Activated CD8-positive, alpha-beta memory T cell treated with anti-CD3 and anti-CD28 coated beads, Interleukin-2, amount 50 U/mL, for 4 hours (primary cell): ENCODE data around the gene PIANP.

ENCODE experiments used
- DNase-seq: peaks from one replicate; pipeline ENCODE4 v3.0.0-alpha.2; 2020

Gene PIANP

DNA sequence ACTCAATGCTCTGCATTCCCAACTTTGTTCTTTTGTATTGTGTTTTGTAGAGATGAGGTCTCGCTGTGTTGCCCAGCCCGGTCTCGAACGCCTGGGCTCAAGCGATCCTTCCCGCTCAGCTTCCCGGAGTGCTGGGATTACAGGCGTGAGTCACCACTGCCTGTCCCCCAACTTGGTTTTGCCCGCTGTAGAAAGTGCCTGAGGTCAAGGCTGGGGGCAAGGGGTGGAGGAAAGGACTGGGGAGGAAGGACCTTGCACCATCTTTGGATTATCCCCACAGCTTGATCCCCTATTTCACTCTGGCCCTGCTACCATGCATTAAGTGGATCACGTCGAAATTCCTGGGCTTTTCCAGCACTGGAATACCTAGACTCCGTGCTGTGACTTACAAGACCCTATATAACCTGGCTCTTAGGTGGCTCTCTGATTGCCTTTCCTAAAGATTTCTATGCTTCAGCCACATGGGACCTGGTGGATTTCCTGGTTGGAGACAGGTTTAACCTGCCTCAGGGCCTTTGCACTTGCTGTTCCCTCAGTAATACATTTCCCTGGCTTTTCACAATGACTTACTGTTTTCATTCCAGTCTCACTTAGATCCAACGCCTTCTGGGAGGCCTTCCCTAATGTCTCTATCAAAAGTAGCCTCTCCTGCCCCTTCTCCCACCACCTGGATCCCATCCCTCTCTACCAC is 608 bp upstream of the PIANP start:
- DNase-seq = no peak

DNA sequence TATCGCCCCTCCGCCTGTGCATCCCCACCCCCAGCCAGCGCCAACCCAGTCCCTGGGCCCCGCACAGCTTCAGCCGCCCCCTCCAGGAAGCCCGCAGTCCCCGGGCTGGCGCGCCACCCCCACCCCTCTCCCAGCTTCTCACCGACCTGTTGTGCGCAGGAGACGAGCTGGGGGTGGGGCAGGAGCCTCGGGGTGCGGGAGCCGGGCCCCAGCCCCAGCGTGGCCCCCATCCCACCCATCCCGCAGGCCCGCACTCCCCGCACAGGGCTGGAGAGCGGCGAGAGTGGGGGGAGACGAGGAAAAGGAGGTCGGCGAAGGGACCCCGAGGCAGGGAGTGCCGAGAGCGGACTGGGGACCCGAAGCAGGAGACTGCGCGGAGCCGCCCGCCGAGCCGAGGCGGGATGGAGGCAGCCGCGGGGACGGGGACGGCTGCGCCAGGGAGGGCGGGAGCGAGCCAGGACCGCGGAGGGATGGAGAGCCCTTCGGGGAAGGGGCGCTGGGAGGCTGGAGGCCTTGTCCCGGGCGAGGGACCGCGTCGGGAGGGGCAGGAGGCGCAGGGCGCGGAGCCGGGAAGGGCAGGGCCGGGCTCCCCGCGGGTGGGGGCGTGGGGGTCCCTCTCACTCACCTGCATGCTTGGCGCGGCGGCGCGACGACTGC is 498 bp downstream of the PIANP start:
- peak; percentile 24 for DNase-seq

DNA sequence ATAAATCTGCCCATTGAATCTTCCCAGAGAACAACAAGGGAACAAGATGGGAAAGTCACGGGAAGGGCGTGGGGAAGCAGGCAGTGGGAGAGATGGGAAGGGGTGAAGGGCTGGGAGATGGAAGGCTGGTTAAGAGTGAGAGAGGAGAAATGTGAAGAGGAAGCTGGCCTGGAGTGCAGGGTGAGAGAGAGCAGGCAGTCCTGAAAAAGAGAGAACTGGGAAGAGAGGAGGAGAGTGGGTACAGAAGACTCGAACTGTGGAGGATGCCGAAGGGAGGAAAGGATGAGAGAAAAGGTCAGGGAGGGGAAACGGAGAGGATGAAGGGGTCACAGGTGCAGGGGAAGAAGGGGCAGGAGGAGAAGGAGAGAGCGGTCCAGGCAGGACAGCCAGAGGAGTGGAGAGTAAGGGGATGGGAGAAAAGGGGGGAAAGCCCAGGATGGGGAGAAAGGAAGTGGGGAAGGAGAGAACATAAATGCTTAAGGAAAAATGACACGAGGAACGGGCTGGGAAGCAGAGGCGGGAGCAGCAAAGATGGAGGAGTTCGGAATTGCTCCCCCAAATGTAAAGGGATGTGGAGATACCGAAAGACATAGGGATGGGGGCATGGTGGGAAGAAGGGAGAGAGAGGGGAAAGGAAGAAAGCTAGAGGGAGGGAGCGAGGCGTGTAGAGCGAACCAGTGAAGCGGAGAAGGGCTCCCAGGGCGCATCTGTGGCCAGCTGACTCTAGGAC is 1.2 kb downstream of the PIANP start:
- no peak for DNase-seq

DNA sequence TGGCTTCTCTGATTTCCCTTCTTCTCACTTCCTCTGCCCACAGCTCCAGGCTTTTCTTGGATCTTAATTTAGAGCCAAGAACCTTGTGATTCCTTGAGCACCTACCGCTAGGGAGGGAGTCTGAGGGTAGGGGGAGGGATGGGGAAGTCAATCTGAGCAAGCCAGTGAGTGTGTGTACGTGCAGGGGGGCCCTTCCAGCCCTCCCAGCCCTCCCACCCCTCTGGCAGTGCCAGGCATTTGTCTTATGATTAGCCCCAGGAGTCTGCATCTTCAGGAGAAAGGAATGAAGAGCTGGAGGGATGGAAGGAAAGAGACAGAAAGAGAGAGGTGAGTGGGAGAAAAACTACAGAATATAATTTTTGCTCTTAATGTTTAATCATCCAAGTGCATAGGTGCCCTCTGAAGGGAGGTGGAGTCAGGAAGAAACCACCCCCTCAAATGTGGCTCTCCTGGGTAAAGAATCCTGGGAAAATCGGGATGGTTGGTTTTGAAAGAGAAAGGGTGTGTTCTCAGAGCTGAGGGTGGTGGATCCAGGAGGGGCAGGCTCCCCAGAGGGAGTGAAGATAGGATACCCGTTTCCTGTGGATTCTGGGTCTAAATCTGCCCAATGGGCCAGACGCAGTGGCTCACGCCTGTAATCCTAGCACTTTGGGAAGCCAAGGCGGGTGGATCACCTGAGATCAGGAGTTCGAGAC is 2.1 kb downstream of the PIANP start:
- DNase-seq = no peak

DNA sequence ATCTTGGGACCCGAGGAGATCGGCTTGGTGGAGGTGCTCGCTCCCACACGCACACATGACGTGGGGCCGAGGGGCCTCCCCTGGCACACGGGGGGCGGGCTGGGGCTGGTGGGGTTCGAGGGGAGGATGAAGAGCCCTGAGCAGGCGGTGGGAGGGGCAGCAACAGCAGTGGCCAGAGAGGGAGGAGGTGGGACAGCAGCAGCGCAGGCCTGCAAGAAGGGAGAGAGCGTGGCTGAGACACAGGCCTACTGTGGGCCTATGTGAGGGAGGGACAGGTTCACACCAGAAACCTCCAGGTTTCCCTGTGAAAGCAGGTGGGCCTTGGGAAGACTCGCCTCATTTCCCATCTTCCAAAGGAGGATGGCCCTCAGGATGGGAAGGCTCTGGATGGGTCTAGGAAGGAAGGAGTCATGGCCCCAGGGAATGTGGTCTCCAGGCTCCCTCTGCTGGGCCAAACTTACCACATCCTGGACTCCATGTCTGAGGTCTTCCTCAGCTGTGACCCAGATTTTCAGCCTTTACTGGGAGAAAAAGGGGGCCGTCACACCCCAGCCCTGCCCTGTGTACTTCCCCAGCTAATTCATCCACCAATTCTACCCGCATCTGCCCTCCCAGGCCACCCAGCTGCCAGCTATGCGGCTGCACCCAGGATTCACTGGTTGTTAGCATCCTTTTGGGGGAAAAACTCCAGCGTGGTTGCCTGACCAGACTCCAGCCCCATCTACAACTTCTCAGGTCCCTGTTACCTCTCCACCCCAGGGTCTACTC is 2.8 kb downstream of the PIANP start:
- DNase-seq = no peak

DNA sequence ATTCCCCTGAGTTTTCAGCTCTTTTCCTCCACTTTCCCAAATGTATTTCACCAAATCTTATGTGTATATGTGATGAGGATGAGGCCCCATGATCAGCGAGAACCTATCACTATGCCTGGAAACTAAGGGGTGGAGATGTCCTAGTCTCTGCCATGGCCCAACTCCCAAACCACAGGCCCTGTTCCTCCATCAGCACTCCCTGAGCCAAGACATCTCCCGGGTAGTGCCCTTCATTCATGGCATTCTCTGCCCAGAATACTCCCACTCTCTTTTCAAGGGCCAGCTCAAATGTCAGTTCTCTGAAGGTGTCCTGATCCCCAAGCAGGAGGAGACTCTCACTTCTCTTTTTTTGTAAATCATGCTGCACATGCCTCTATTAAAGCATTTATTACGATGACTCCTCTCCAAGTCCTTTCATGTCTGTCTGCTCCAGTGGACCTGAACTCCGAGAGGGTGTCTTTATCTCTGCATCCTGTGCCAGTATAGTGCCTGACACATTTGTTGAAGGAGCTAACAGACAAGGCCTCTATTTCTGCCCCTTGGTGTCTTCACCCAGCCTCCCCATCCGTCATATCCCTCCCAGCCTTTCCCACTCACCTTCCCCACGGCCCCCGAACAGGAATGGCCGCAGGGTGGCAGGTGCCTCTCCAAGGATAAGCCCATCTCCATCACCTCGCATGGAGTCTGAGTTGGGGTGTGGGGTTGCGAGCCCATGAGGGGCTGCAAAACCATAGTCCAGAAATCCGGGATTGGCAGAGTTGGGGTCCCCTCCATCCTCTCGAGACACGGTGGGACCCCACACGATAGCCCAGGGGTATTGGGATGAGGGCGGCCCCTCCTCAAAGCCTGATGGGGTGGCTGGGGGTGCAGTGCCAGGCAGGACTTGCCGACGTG is 3.7 kb downstream of the PIANP start:
- no peak for DNase-seq

DNA sequence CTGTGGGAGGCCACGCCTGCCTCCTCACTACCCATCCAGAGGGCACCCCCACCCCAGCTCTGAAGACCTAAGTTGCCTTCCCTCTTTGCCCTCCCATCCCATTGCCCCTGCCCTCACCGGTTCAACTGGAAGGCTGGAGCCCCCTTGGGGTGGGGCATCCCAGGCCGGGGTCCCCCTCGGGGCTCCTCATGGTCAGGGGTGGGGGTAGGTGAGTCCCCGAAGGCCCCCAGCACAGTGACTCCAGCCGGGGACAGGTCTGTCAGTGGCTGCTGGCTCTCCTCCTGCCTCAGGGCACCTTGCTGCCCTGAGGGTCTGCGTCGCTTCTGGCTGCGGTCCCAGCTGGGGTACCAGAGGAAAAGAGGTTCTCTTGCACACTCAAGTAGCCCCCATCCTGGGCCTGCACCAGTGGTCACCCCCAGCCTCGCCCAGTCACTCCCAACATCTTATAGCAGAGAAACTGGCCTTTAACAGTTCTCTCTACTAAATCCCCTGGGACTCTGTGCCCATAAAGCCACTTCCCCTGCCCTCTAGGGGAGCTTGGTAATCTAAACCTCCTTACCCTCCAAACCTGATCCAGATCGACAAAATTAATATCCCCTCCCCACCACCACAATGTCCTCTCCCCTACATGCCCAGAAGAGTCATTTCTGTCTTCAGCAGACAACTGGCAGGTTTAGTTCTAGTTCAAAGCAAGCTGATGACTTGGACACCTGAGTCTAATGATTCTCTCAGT is 5.1 kb downstream of the PIANP start:
- DNase-seq = no peak

DNA sequence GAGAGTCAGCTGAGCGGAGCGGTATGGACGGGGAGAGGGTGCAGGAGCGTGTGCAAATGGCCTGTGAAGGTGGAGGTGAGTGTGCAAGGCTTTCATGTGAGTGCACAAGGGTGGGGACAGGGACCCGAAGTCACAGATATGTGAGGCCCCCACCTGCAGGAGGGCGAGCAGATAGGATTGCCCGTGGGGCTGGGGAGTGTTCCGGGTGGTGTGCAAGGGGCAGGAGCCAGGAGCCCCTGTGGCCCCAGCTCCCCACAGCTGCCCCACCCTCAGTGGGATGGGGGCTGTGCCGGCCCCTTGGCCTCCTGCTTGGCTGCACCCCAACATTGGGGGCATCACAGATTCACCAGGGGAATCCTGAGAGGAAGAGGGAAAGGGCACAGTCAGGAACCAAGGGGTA is 5.9 kb downstream of the PIANP start:
- no peak for DNase-seq

DNA sequence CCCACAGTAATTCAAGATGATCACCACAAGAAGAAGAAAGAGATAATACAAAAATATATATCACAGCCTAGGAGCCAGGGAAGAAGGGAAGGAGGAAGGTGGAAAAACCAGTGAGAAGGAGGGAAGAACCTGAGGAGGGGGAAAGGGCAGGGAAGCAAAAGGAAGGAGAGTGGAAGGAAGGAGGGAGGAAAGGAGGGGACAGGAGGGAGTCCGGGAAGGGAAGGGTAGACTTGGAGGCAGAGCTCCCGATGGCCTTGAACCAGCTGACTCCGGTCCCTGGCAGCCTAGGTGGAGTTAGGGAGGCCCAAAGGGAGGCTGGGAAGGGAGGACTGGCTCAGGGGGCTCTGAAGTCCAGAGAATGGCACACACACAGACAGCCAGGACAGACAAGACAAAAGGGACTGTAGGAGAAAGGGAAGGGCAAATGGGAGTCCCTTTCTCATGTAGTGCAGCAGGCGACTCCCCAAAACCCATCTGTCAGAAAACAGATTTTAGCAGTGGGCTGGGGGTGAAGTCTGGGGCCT is 6.7 kb downstream of the PIANP start:
- no peak for DNase-seq

DNA sequence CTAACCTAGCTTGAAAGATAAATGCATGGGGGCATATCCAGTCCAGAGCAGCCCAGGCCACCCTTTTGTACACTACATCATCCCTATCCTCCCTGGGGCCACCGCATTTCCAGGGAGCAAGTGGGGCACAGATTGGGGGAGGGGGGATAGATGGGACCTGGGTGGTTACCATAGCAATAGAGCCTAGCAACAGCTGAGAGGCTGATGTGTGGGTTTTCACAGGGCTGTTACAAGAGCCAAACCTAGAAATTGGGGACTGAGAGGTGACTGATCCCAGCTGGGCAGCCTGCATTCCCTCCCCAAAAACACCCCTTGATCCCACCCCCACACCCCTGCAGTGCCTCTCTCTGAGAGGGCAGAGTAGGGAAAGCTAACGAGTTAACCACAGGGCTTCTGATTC is 7.7 kb downstream of the PIANP start:
- DNase-seq = no peak

DNA sequence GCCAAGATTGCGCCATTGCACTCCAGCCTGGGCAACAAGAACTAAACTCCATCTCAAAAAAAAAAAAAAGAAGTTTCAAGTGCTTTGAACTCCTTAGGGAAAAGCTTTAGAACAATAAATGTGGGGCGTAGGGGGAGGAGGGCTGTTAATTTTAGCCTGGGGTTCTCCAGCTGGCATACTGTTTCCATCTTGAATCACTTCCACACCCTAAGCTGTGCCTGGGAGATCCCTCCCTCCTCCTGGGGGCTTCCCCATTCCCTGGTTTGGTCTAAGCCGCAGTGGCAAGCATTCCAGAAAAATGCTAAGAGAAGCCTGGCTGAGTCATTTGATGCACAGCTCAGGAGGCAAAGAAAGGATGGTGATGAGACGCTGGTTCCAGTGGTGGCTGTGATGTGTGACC is 9.1 kb downstream of the PIANP start:
- DNase-seq = no peak

DNA sequence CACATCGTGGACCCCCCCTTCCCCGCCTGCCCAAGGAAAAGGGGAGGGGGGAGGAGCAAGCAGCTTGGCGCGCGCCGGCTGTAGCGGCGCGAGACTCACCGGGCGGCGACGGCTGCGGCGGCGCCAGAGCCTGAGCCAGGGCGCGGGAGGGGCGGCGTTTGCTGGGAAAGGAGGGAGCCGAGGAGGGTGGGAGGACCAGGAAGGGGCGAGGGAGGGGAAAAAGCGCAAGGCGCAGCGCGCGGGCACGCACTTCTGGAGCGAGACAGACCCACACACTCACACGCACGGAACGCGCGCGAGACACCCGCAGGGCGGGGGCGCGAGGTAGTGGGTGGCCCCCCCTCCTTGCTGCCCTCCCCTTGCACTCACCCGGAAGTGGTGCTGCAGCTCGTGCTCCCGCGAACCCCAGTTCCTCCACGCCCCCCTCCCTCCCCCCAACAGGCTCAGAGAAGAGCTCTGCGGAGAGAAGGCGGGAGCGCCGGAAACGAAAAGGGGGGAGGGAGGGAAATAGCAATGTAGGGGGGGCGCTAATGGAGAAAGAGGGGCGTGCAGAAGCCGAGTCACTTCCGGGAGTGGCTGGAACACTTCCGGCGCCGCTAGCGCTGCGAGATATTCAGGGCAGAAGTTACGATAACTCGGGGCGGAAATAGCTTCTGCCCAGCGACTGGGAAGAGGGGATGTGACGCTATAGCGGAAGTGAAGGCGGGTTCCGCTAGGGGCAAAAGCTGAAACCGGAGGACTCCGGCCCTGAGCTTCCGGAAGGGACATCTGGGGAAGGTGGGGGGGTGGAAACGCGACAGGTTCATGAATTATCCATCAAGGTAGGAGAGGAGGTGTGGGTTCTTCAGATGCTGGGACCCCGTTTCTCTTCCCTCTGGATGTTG is 11.4 kb downstream of the PIANP start, which contains the start of gene ZNF384:
Gene ZNF384, minus strand, starts transcription at position 377 of the 884 bp plus-strand sequence. CDS start 9,855 bp downstream, outside the sequence.
- peak; percentile 92 for DNase-seq

DNA sequence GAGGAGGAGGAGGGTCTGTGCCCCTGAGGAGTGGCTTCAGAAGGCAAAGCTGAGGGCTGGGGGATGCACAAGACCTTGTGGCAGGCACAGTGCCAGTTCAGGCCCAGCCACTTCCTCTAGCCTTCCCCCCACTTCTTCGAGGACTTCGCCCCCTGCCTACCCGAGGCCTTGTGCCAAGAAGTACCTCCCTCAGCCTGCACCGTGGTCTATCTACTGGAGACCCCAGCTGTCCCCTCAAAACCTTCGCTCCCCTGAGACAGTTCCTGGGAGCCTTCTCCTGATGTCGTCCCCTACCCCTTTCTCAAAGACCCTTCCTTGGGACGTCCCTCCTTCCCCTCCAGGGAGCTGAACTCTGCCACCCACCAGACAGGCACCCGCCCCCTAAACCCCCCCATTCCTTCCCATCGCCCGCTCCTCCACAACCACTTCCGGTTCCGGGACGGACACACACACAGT is 12.0 kb downstream of the PIANP start:
- DNase-seq = no peak

DNA sequence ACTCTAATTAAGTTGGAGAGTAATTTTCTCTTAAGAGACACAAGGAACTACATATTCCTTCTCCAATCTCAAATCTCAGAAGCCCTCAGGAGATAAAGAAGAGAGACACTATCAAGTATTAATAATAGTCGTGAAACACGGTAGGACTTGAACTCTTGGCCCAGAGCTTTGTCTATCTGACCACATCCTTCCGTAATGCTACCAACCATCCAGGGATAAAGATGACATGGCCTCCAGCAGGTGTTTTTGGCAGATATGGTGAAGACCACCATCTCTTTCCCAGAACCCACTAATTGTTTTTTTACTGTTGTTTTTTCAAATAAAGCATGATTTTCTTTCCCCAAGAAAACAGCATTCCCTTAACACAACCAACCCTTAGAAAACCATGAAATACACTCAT is 14.8 kb downstream of the PIANP start:
- DNase-seq = no peak

DNA sequence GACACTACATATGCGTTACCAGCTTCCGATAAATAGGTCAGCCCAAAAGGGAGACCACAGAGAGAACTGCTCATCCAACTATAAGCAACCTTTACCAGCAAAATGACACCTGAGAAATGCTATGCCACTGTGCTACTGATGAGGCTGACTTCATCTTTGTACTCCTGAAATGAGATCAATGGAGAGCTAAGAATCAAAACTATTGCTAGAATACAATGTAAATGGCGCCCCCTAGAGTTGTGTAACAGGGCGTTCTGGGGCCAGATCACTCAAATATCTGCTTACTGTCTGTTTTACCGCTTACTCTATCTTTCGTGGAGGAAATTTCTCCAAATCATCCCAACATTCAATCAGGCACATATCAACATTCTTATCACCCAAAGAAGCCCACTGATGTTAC is 16.0 kb downstream of the PIANP start:
- DNase-seq = peak; percentile 32

DNA sequence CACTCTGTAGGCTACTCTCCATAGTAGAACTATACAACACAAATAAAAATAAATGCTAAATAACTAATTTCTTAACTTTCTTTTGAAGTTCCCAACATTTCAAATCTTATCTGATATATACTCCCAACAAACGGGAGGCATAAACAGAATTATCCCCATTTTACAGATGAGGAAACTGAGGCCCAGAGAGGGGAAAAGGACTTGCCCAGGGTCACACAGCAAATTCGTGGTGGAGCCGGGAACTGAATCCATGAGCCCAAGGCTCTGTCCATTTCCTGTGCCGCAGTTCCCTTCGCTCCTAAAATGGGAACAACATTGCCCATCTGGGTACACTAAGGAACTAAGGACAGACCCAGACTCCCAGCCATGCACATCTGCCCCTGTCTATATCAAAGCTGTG is 23.7 kb downstream of the PIANP start:
- no peak for DNase-seq

DNA sequence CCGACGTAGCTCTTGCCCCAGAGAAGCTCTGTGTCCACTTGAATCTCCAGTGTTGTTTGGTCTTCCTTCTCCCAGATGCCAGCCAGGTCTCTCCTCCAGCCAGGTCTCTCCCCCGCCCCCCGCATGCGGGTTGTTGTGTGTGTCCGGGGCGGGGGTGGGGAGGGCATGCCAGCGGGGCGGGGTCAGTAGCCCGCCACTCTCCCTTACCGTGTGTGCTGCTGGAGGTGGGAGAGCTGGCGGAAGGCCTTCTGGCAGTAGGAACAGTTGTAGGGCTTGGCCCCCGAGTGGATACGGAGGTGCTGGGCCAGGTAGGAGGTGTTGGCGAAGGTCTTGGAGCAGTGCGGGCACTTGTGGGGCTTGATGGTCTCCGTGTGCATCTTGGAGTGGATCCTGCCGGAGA is 28.5 kb downstream of the PIANP start:
- no peak for DNase-seq

DNA sequence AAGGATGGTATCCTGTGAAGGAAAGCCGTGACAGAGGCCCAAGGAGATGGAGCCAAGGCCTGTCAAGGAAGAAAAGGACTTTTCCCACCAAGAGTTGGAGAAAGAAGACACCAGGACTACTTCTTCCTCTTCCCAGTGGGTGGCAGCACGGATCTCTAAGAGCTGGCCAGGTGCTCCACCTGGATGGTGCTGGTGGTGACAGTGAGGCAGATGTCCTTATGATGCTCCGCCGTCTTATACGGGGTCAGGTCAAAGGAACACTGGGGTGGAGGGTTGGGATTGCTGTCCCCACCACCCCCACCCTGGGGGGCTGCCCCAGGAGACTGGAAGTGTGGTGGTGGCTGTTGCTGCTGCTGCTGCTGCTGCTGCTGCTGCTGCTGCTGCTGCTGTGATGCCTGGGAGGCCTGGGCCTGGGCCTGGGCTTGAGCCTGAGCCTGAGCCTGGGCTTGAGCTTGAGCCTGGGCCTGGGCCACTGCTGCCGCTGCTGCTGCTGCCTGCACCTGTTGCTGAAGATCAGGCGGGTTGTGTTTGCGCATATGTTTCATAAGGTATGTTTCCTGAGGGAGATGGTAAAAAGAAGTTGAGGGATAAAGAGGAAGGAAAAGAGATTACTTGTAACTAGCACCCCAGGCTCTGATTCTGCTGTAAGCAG is 32.9 kb downstream of the PIANP start:
- DNase-seq = no peak

DNA sequence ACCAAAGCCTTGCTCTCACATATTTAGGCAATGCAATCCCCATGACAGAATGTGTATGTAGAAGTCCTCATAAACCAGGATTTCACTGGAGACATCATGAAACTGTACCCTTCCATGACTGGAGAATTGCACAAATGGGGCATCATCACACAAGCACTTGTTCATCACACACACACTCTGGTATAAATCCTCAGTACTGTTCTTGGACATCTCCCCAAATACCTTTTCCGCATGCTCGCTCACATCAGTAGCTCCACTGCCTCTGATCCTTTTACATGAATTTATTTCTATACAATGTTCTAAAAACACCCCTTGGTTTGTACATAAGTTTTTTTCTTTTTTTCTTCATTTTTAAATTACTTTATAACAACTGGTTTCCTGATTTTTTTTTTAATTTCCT is 34.4 kb downstream of the PIANP start:
- DNase-seq = no peak
